MM.1S (cell line): ENCODE results near the gene LSAMP.

Source experiments
- EZH2phosphoT487 ChIP-seq: fragments of 300-600 bp; sonication (generic); IDR thresholded peaks from 2 replicates; pipeline ENCODE4 v1.6.1; 2018; ENCODE audit warnings: antibody characterized with exemption, low read length
- TF ChIP-seq, protein P1 (sequence below): fragments of 300-600 bp; sonication (generic); IDR thresholded peaks from 2 replicates; pipeline ENCODE4 v1.5.1; 2016; ENCODE audit warnings: antibody characterized with exemption, low read length, mixed read lengths

DNA sequence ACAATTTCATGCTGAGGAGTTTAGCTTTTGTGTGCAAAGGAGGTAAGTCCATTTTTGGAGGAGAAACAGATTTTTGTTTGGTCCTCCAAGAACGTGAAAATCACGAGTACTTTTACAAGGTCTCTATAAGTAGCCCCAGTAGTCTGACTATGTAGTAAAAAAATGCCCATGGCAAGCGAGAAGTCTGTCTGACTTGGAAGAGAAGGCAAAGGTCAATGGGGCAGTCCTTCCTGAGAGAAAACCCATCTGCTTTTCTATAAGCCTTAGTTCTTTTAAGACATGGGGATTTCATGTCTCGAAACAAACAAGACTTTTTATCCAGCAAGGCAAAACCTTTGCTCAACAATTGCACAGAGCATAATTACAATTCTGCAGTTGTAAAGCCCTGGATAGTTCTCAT lies 638.8 kb downstream of the LSAMP start:
- TF ChIP-seq, protein P1, sequence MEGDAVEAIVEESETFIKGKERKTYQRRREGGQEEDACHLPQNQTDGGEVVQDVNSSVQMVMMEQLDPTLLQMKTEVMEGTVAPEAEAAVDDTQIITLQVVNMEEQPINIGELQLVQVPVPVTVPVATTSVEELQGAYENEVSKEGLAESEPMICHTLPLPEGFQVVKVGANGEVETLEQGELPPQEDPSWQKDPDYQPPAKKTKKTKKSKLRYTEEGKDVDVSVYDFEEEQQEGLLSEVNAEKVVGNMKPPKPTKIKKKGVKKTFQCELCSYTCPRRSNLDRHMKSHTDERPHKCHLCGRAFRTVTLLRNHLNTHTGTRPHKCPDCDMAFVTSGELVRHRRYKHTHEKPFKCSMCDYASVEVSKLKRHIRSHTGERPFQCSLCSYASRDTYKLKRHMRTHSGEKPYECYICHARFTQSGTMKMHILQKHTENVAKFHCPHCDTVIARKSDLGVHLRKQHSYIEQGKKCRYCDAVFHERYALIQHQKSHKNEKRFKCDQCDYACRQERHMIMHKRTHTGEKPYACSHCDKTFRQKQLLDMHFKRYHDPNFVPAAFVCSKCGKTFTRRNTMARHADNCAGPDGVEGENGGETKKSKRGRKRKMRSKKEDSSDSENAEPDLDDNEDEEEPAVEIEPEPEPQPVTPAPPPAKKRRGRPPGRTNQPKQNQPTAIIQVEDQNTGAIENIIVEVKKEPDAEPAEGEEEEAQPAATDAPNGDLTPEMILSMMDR = no peak
- TF ChIP-seq EZH2phosphoT487 = no peak
